Activated naive CD8-positive, alpha-beta T cell treated with anti-CD3 and anti-CD28 coated beads, Interleukin-2, amount 50 U/mL, for 24 hours (primary cell): Measurements from ENCODE around the gene USP12.
"Not testable (repeated sequence)": the region's sequence is repeated elsewhere in the genome, so short reads cannot be mapped to it uniquely, and the experiment has no call there.

Experiments used
- ATAC-seq: fragments of 150-1000 bp; cut with Tn5 transposase; one replicate; pipeline ENCODE4 v1.10.0; 2021
- DNase-seq: peaks from one replicate; pipeline ENCODE4 v3.0.0; 2021
- H3K27ac Mint-ChIP-seq: one replicate; pipeline ENCODE4 v1.8.0; 2021; ENCODE audit warnings: mild to moderate bottlenecking, mixed read lengths
- H3K27me3 Mint-ChIP-seq: one replicate; pipeline ENCODE4 v1.8.0; 2021; ENCODE audit warnings: mixed read lengths
- H3K36me3 Mint-ChIP-seq: one replicate; pipeline ENCODE4 v1.8.0; 2021; ENCODE audit warnings: low read depth, mixed read lengths
- H3K4me1 Mint-ChIP-seq: one replicate; pipeline ENCODE4 v1.8.0; 2021; ENCODE audit warnings: mixed read lengths
- H3K4me3 Mint-ChIP-seq: one replicate; pipeline ENCODE4 v1.8.0; 2021; ENCODE audit warnings: mild to moderate bottlenecking, moderate library complexity, mixed read lengths
- H3K9me3 Mint-ChIP-seq: one replicate; pipeline ENCODE4 v1.8.0; 2021; ENCODE audit warnings: mixed read lengths

USP12 gene

GRCh38 chr13:27149702-27150101 lies 21.9 kb downstream of the USP12 start:
- peaks cover 84% of the 10 kb centered on the region for H3K4me1 Mint-ChIP-seq
- ATAC-seq: no peak

GRCh38 chr13:27148900-27149299 lies 22.7 kb downstream of the USP12 start:
- ATAC-seq (no peak), DNase-seq (no peak)
- Mint-ChIP-seq H3K4me1 (peaks cover 82% of the 10 kb centered on the region), H3K4me3 (peak overlapping the region; percentile 24), H3K27ac (peak overlapping the region; percentile 82), H3K27me3 (no peaks in the 10 kb centered on the region), H3K36me3 (peaks cover 19% of the 10 kb centered on the region), H3K9me3 (peaks cover 4% of the 10 kb centered on the region)

More at GRCh38 chr13:27149702-27150101, 21.9 kb downstream of the USP12 start:
- no peak overlapping the region for H3K27ac Mint-ChIP-seq
- H3K9me3 Mint-ChIP-seq: peaks cover 4% of the 10 kb centered on the region
- no peaks in the 10 kb centered on the region for H3K27me3 Mint-ChIP-seq
- no peak overlapping the region for H3K4me3 Mint-ChIP-seq
- H3K36me3 Mint-ChIP-seq: peaks cover 20% of the 10 kb centered on the region
- no peak for DNase-seq

GRCh38 chr13:27147530-27148170 lies 24.0 kb downstream of the USP12 start:
- peak; percentile 82 for ATAC-seq
- peaks cover 7% of the 10 kb centered on the region for H3K9me3 Mint-ChIP-seq
- H3K4me1 Mint-ChIP-seq: peaks cover 83% of the 10 kb centered on the region
- peak overlapping the region; percentile 49 for H3K4me3 Mint-ChIP-seq
- no peaks in the 10 kb centered on the region for H3K27me3 Mint-ChIP-seq
- no peak for DNase-seq
- H3K27ac Mint-ChIP-seq: peak overlapping the region; percentile 95
- peaks cover 24% of the 10 kb centered on the region for H3K36me3 Mint-ChIP-seq

DNA sequence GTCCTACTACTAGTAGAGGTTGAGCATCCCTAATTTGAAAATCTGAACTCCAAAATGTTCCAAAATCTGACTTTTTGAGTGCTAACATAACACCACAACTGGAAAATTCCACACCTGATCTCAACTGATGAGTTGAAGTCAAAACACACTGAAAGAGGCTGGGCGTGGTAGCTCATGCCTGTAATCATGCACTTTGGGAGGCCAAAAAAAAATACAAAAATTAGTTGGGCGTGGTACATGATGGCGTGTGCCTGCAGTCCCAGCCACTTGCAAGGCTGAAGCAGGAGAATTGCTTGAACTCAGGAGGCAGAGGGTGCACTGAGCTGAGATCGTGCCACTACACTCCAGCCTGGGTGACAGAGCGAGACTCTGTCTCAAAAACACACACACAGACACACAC lies 29.9 kb downstream of the USP12 start:
- peaks cover 65% of the 10 kb centered on the region for H3K4me1 Mint-ChIP-seq
- no peak overlapping the region for H3K27ac Mint-ChIP-seq
- peaks cover 30% of the 10 kb centered on the region for H3K36me3 Mint-ChIP-seq
- H3K27me3 Mint-ChIP-seq: no peaks in the 10 kb centered on the region
- peaks cover 4% of the 10 kb centered on the region for H3K9me3 Mint-ChIP-seq
- H3K4me3 Mint-ChIP-seq: no peak overlapping the region
- ATAC-seq (no peak), DNase-seq (no peak)

DNA sequence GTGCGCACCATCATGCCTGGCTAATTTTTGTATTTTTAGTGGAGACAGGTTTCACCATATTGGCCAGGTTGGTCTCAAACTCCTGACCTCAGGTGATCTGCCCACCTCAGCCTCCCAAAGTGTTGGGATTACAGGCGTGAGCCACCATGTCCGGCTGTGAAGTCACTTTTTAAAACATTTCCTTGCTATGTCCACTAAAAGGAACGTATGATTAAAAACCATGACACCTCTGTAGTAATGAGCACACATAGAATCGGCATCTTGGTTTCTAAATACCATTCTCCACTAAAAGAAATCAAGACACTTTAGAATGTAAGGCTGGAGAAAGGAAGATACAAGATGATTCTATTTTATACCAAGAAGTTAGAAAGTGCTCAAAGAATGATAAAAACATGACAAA lies 30.5 kb downstream of the USP12 start:
- not testable (repeated sequence) for H3K27ac Mint-ChIP-seq, H3K4me3 Mint-ChIP-seq, H3K9me3 Mint-ChIP-seq, H3K27me3 Mint-ChIP-seq, DNase-seq, ATAC-seq
- Mint-ChIP-seq H3K4me1 (peaks cover 59% of the 10 kb centered on the region), H3K36me3 (peaks cover 30% of the 10 kb centered on the region)

GRCh38 chr13:27140060-27140459 lies 31.6 kb downstream of the USP12 start:
- ATAC-seq (no peak), DNase-seq (no peak)
- peaks cover 54% of the 10 kb centered on the region for H3K4me1 Mint-ChIP-seq
- H3K27me3 Mint-ChIP-seq: no peaks in the 10 kb centered on the region
- H3K9me3 Mint-ChIP-seq: peaks cover 4% of the 10 kb centered on the region
- no peak overlapping the region for H3K27ac Mint-ChIP-seq
- peaks cover 26% of the 10 kb centered on the region for H3K36me3 Mint-ChIP-seq
- no peak overlapping the region for H3K4me3 Mint-ChIP-seq

GRCh38 chr13:27139565-27139964 lies 32.0 kb downstream of the USP12 start:
- ATAC-seq (no peak), DNase-seq (no peak)
- H3K4me1 Mint-ChIP-seq: peaks cover 56% of the 10 kb centered on the region
- H3K9me3 Mint-ChIP-seq: peaks cover 4% of the 10 kb centered on the region
- H3K36me3 Mint-ChIP-seq: peaks cover 24% of the 10 kb centered on the region
- no peak overlapping the region for H3K27ac Mint-ChIP-seq
- H3K4me3 Mint-ChIP-seq: no peak overlapping the region
- H3K27me3 Mint-ChIP-seq: no peaks in the 10 kb centered on the region

DNA sequence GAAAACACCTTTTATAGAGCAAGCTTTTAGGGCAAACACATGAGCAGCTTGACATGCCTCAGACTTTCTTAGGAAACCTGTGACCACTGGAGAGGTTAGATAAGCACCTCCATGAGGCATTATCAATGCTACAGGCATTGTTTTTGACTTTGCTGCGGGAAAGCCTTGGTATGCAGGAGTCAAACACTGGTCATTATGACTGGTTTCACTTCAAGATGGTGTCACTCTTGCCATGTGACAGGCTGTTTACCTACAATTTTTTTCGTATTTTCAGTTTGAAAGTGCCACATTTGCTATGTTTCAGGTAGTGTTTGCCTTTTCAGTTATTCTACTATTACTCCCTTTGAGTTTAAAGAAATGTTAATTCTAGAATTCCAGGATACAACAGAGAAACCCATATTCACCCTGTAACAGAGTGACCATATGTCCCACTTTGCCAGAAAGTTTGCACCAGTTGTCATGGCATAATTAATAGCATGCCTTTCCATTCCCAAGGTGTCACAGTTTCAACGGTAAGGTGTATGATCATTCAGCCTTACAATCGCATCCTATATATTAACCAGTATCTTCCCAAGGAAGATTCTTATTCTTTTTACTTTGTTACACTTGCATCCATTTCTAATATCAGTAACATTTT lies 33.0 kb downstream of the USP12 start:
- peaks cover 61% of the 10 kb centered on the region for H3K4me1 Mint-ChIP-seq
- peak; percentile 33 for ATAC-seq
- no peak overlapping the region for H3K4me3 Mint-ChIP-seq
- DNase-seq: no peak
- peaks cover 23% of the 10 kb centered on the region for H3K36me3 Mint-ChIP-seq
- H3K9me3 Mint-ChIP-seq: peaks cover 2% of the 10 kb centered on the region
- H3K27ac Mint-ChIP-seq: no peak overlapping the region
- no peaks in the 10 kb centered on the region for H3K27me3 Mint-ChIP-seq

- Mint-ChIP-seq H3K27me3 (no peaks in the 10 kb centered on the region), H3K36me3 (peaks cover 17% of the 10 kb centered on the region)
These were observed 33.9 kb downstream of the USP12 start for GRCh38 chr13:27137759-27138158.

DNA sequence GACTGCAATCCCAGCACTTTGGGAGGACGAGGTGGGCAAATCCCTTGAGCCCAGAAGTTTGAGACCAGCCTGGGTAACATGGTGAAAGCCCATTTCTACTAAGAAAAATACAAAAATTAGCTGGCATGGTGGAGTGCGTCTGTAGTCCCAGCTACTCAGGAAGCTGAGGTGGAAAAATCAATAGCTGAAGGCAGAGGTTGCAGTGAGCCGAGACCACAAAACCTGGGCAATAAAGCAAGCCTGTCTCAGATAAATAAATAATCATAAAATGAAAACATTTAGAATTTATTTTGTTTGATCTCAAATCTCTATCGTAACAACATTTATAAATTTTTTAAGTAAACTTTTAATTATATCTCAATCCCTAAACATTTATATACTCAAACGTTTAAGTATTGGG lies 36.6 kb downstream of the USP12 start:
- ATAC-seq: no peak
- Mint-ChIP-seq H3K27ac (peak overlapping the region; percentile 39), H3K9me3 (peaks cover 8% of the 10 kb centered on the region), H3K27me3 (no peaks in the 10 kb centered on the region), H3K36me3 (peaks cover 14% of the 10 kb centered on the region), H3K4me3 (no peak overlapping the region), H3K4me1 (peaks cover 72% of the 10 kb centered on the region)
- DNase-seq: no peak

More at GRCh38 chr13:27137759-27138158, 33.9 kb downstream of the USP12 start:
- ATAC-seq (peak; percentile 15), DNase-seq (no peak)
- H3K4me1 Mint-ChIP-seq: peaks cover 63% of the 10 kb centered on the region
- H3K9me3 Mint-ChIP-seq: no peaks in the 10 kb centered on the region
- no peak overlapping the region for H3K27ac Mint-ChIP-seq
- H3K4me3 Mint-ChIP-seq: no peak overlapping the region

GRCh38 chr13:27133889-27134288 lies 37.7 kb downstream of the USP12 start:
- peak overlapping the region; percentile 39 for H3K27ac Mint-ChIP-seq
- H3K36me3 Mint-ChIP-seq: peaks cover 21% of the 10 kb centered on the region

DNA sequence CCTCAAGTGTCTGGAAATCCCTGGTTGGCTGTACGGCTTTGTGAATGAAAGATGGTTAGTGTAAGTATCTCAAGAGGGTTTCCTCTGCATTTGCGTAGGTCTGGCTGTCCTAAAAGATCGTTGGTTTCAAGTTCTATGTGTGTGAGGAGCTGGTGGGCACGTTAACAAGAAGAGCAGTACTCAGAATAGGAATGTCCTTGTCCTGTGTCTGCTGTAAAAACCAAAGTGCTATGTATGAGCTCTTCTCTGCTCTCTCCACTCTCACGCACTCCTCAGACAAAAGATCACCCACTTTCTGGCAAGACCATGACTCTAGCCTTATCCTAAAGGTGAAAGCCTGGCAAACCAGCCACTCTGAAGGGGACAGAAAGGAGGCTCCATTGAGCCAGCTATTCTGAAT lies 39.1 kb downstream of the USP12 start:
- H3K27me3 Mint-ChIP-seq: no peaks in the 10 kb centered on the region
- peak overlapping the region; percentile 67 for H3K4me3 Mint-ChIP-seq
- ATAC-seq (peak; percentile 48), DNase-seq (no peak)
- peaks cover 78% of the 10 kb centered on the region for H3K4me1 Mint-ChIP-seq
- peaks cover 8% of the 10 kb centered on the region for H3K9me3 Mint-ChIP-seq
- H3K36me3 Mint-ChIP-seq: peaks cover 20% of the 10 kb centered on the region
- H3K27ac Mint-ChIP-seq: peak overlapping the region; percentile 82

More at GRCh38 chr13:27133889-27134288, 37.7 kb downstream of the USP12 start:
- no peaks in the 10 kb centered on the region for H3K27me3 Mint-ChIP-seq
- ATAC-seq (no peak), DNase-seq (no peak)
- H3K9me3 Mint-ChIP-seq: peaks cover 8% of the 10 kb centered on the region
- H3K4me1 Mint-ChIP-seq: peaks cover 77% of the 10 kb centered on the region
- H3K4me3 Mint-ChIP-seq: no peak overlapping the region

DNA sequence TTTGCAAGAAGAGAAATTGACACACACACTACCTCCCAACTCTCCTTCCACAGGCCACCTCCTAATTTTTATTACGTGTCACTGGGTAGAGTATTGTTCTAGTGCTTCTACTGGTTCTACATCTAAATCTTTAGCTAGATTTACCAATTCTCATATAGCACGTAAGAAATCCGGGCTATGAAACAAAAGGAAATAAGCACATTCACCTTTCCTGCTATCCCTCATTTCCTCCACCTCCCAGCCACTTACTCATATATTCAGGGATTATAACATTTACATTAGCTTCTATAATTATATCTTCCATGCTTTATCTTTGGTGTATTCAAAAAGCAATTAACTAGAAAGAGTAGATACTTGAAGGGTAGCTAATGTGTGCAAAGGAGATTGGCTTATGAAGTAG lies 39.7 kb downstream of the USP12 start:
- no peak for DNase-seq
- Mint-ChIP-seq H3K4me1 (peaks cover 85% of the 10 kb centered on the region), H3K27ac (peak overlapping the region; percentile 82), H3K4me3 (peak overlapping the region; percentile 67), H3K36me3 (peaks cover 20% of the 10 kb centered on the region), H3K27me3 (no peaks in the 10 kb centered on the region), H3K9me3 (peaks cover 8% of the 10 kb centered on the region)
- no peak for ATAC-seq

DNA sequence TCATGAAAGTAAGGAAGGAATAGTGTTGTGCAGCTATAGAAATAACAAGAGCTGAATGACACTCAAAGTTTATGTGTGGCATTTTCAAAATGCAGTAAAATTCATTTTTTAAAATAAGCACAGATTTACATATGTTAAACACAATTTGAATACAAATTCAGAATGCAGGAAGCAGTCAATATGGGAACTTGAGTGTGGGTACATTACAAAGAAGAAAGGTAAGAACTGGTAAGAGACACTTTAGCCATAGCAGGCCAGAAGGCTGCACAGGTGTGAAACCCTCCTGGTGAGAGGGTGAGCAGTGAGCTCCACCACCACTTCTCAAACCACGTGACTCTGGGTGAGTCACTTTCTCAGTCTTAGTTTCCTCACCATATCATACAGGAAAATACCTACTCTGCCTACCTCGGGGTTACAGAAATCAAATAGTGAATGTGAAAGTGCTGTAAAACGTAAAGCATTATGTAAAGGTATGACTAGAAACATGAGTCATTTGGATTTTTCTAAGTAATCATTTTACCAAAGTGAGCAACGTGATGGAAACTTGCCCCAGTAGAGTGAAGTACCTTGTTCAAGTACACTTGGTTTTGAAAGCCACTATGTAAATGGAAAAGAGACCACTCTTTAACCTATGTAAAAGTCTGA lies 40.5 kb downstream of the USP12 start:
- ATAC-seq (peak; percentile 93), DNase-seq (peak; percentile 67)
- Mint-ChIP-seq H3K4me3 (peak overlapping the region; percentile 67), H3K36me3 (peaks cover 20% of the 10 kb centered on the region), H3K27me3 (no peaks in the 10 kb centered on the region), H3K4me1 (peaks cover 92% of the 10 kb centered on the region), H3K27ac (peak overlapping the region; percentile 82), H3K9me3 (peaks cover 8% of the 10 kb centered on the region)
